Endothelial cell (in vitro differentiated cells): ENCODE data around the gene COL5A1. TPM values are rescaled to one million over a fixed set of nuclear protein-coding genes. Genes with fewer than 3 reads are reported as not detected.

Experiments used
- DNase-seq: peaks from one replicate; pipeline ENCODE4 v3.0.0; 2021; ENCODE audit warnings: low spot score
- H3K27ac Mint-ChIP-seq: one replicate; pipeline ENCODE4 v1.8.0; 2021; ENCODE audit warnings: mixed read lengths, inconsistent platforms; ENCODE audit not compliant: unreplicated experiment
- H3K27me3 Mint-ChIP-seq: one replicate; pipeline ENCODE4 v1.8.0; 2021; ENCODE audit warnings: mild to moderate bottlenecking, moderate library complexity, mixed read lengths, inconsistent platforms; ENCODE audit not compliant: unreplicated experiment
- H3K36me3 Mint-ChIP-seq: one replicate; pipeline ENCODE4 v1.8.0; 2021; ENCODE audit warnings: mild to moderate bottlenecking, low read depth, mixed read lengths, inconsistent platforms; ENCODE audit not compliant: unreplicated experiment
- H3K4me1 Mint-ChIP-seq: one replicate; pipeline ENCODE4 v1.8.0; 2021; ENCODE audit warnings: mild to moderate bottlenecking, mixed read lengths, inconsistent platforms; ENCODE audit not compliant: unreplicated experiment
- H3K4me3 Mint-ChIP-seq: one replicate; pipeline ENCODE4 v1.8.0; 2021; ENCODE audit warnings: mild to moderate bottlenecking, mixed read lengths, inconsistent platforms; ENCODE audit not compliant: unreplicated experiment
- H3K9me3 Mint-ChIP-seq: one replicate; pipeline ENCODE4 v1.8.0; 2021; ENCODE audit warnings: mixed read lengths, inconsistent platforms; ENCODE audit not compliant: unreplicated experiment
- total RNA-seq: library from RNA; stranded (reverse); fragmentation: NEBNext Ultra II Directional; extraction: Animal tissue kit (Norgen Biotek cat#: 25700); gene quantifications from one replicate; pipeline ENCODE4 v1.2.1, GENCODE V29; 2021; ENCODE audit not compliant: unreplicated experiment
- TF ChIP-seq, protein P1 (sequence below): fragments of 200-600 bp; sonication (generic); IDR thresholded peaks from one replicate; pipeline ENCODE4 v1.5.0; 2021; ENCODE audit warnings: antibody characterized with exemption; ENCODE audit not compliant: unreplicated experiment

The COL5A1 gene
- total RNA-seq, 1 donor from 2014 or later, result 24.3 TPM

DNA sequence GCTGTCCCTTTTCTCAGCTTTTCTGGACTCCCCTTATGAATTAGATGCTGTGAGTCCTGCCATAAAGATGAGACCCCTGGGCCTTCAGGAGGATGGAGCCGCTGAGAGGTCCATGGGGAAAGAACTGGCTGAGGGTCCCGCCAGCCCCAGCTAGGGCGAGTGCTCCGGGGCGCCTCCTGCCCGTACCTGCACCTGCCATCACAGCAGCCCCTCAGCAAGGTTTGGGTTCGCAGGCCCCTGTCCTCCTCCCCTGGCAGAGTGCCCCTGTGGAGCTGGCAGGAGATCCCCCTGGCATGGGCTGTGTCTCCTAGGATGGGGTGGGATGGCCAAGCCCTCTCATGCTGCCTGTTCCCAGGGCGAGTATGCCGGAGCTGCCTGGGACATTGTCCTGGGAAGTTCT, 64.2 kb downstream of the COL5A1 start:
- H3K36me3 Mint-ChIP-seq, result peaks cover 4% of the 10 kb centered on the region
- no peak overlapping the region for H3K27ac Mint-ChIP-seq
- H3K27me3 Mint-ChIP-seq, result peaks cover 2% of the 10 kb centered on the region
- no peak for DNase-seq
- H3K4me1 Mint-ChIP-seq, result peaks cover 4% of the 10 kb centered on the region
- no peak overlapping the region for H3K4me3 Mint-ChIP-seq
- TF ChIP-seq, protein P1, sequence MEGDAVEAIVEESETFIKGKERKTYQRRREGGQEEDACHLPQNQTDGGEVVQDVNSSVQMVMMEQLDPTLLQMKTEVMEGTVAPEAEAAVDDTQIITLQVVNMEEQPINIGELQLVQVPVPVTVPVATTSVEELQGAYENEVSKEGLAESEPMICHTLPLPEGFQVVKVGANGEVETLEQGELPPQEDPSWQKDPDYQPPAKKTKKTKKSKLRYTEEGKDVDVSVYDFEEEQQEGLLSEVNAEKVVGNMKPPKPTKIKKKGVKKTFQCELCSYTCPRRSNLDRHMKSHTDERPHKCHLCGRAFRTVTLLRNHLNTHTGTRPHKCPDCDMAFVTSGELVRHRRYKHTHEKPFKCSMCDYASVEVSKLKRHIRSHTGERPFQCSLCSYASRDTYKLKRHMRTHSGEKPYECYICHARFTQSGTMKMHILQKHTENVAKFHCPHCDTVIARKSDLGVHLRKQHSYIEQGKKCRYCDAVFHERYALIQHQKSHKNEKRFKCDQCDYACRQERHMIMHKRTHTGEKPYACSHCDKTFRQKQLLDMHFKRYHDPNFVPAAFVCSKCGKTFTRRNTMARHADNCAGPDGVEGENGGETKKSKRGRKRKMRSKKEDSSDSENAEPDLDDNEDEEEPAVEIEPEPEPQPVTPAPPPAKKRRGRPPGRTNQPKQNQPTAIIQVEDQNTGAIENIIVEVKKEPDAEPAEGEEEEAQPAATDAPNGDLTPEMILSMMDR, result no peak
- H3K9me3 Mint-ChIP-seq, result no peaks in the 10 kb centered on the region

DNA sequence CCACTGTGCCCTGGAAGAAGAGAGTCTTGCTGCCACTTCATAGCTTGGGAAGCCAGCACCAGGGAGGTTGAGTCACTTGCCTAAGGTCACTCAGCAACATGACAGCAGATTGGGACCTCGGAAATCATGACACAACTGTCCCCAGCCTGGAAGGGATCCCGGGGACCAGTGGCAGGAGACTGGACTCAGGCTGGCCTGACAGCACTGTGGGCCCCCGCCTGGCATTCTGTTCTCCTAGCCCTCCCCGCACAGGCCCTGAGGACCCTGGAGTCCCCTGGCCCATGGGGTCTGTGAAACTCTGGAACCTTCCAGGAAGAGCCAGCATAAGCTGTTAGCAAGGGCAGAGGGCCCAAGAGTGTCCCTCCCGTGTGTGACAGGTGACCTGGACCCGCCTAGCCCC, 64.9 kb downstream of the COL5A1 start:
- Mint-ChIP-seq H3K4me1 (no peaks in the 10 kb centered on the region), H3K9me3 (no peaks in the 10 kb centered on the region), H3K4me3 (no peak overlapping the region), H3K27me3 (peaks cover 2% of the 10 kb centered on the region), H3K27ac (no peak overlapping the region), H3K36me3 (peaks cover 4% of the 10 kb centered on the region)
- DNase-seq, result no peak
- TF ChIP-seq, protein P1, result no peak

DNA sequence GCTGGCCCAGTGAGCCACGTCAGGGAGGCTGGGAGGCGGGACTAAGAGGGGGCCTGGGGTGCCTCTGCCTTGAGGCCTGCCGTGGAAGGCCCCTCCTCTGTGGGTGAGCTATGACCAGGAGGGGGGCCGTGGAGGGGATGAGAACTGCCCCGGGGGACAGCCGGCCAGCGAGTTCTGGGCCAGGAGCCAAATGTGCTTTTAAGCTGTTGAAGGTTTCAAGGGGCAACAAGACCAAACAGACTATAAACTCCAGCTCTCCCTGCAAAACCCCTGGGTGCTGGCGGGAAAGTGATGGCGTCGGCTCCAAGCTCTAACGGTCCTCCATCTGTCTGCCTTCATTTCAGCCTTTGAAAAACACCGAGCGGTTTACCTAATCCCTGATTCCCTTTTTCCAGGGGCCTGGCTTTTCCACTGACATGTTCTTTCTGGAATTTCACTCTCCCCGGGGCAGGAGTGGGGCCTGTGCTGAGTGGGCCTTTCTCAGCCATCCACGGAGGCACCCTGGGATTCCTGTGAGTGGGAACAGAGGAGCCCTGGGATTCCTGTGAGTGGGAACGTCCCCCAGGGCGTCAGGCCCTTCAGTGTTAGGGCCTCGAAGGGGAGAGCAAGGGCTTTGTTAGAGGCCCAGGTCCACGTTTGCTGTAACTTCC, 65.6 kb downstream of the COL5A1 start:
- Mint-ChIP-seq H3K4me3 (no peak overlapping the region), H3K4me1 (no peaks in the 10 kb centered on the region), H3K36me3 (peaks cover 4% of the 10 kb centered on the region), H3K9me3 (no peaks in the 10 kb centered on the region), H3K27me3 (peaks cover 2% of the 10 kb centered on the region), H3K27ac (no peak overlapping the region)
- no peak for DNase-seq
- TF ChIP-seq, protein P1, result no peak

DNA sequence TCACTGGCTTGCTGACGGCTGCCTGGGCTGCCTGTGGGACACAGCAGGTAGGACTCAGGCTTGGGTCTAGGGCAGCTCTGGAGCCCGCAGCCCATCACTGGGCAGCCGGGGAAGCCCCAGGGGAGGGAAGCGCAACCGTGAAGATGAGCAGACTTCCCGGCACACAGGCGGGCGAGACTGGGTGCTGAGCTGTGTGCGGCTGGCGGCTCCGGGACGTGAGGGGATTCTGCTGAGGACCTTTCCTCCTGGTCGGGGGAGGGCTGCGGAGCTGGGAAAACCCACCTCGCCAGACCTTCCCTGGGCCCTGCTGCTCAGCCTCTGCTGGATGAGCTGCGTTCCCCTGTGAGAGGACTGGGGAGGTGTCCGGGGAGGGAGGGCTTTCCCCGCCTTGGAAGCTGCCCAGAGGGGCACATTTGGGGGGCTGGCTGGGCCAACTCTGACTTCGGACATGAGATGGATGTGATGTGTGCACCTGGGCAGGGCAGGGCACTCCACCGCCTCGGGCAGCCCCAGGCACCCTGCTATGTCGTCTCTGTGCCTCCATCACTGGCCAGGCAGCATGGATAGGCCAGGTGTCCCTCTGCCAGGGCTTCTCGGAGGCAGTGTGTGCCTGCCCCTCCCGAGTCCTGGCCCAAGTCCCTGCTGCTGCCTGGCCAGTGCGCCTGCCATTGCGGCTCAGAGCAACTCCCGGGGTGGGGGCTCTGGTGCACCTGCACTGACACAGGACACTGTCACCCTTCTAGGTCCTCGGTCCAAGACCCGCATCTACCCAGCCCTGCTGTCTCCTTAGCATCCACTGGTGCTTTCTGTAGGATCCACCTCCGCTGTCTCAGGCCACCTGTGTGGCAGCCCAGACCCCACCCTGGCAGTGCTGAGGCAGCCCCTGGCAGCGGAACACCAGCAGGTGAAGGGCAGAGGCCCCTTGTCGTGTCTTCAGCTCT, 66.4 kb downstream of the COL5A1 start:
- DNase-seq, result no peak
- H3K4me3 Mint-ChIP-seq, result no peak overlapping the region
- TF ChIP-seq, protein P1, result no peak

DNA sequence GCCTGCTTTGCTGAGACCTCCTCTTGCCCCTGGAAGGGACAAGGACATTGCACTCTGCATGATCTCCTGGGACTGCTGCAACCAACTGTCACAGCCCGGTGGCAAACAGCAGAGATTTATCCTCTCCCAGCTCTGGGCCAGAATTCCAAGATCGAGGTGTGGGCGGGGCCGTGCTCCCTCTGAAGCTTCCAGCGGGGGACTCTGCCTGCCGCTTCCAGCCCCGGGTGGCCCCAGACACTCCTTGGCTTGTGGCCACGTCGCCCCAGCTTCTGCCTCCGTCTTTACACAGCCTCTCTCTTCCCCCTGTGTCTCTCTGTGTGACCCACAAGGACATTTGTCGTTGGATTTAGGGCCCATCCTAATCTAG, 67.1 kb downstream of the COL5A1 start:
- H3K27ac Mint-ChIP-seq, result peak overlapping the region; percentile 68
- H3K9me3 Mint-ChIP-seq, result no peaks in the 10 kb centered on the region
- peak overlapping the region; percentile 47 for H3K4me3 Mint-ChIP-seq
- peaks cover 9% of the 10 kb centered on the region for H3K36me3 Mint-ChIP-seq
- no peak for DNase-seq
- TF ChIP-seq, protein P1, result no peak
- H3K4me1 Mint-ChIP-seq, result no peaks in the 10 kb centered on the region
- H3K27me3 Mint-ChIP-seq, result peaks cover 2% of the 10 kb centered on the region

More for the DNA sequence above, 66.4 kb downstream of the COL5A1 start:
- Mint-ChIP-seq H3K27me3 (peaks cover 2% of the 10 kb centered on the region), H3K27ac (no peak overlapping the region), H3K9me3 (no peaks in the 10 kb centered on the region), H3K36me3 (peaks cover 4% of the 10 kb centered on the region), H3K4me1 (no peaks in the 10 kb centered on the region)
